K562 (cell line): Measurements from ENCODE around the gene ATP6V0D1. TPM values are rescaled to one million over a fixed set of nuclear protein-coding genes. Genes with fewer than 3 reads are reported as not detected.

Experiments used
- ARID2 ChIP-seq: fragments of 450-650 bp; IDR thresholded peaks from 2 replicates; pipeline ENCODE4 v1.6.1; 2017; ENCODE audit warnings: antibody characterized with exemption, mild to moderate bottlenecking
- FUS ChIP-seq: fragments of 200-400 bp; formaldehyde crosslinking; optimal IDR thresholded peaks from 2 replicates; pipeline ENCODE3; 2017; ENCODE audit warnings: low read depth, low read length
- HCFC1 ChIP-seq: IDR thresholded peaks from 2 replicates; pipeline ENCODE4 v1.6.1; 2012; ENCODE audit warnings: low read depth, low read length, improper control_type of control experiment
- KDM4B ChIP-seq, 2 experiments: fragments of 450-650 bp in 1 of 2; sonication (generic) in 1 of 2; IDR thresholded peaks; 2 replicates each; pipeline ENCODE4 v1.6.1; 2016 to 2017; ENCODE audit warnings: borderline replicate concordance in 2 of 2, antibody characterized with exemption in 1 of 2, low read depth in 1 of 2, mild to moderate bottlenecking in 1 of 2
- NCOA2 ChIP-seq, 2 experiments: fragments of 450-650 bp; IDR thresholded peaks; 2 replicates each; pipeline ENCODE4 v1.6.1; 2018; ENCODE audit warnings: mild to moderate bottlenecking in 2 of 2, moderate library complexity in 1 of 2; ENCODE audit not compliant: partially characterized antibody in 2 of 2
- RNF2 ChIP-seq: sonication (generic); IDR thresholded peaks from 2 replicates; pipeline ENCODE4 v1.6.1; 2016
- SP2 ChIP-seq: IDR thresholded peaks from 2 replicates; pipeline ENCODE4 v1.6.1; 2011; ENCODE audit warnings: mild to moderate bottlenecking, low read depth, low read length, moderate library complexity; ENCODE audit not compliant: poor library complexity, severe bottlenecking; ENCODE audit errors: extremely low read depth
- TEAD1 ChIP-seq, 2 experiments: fragments of 450-650 bp in 1 of 2; sonication (generic) in 1 of 2; formaldehyde crosslinking; IDR thresholded peaks; 2 replicates each; pipeline versions ENCODE4 v1.4.0 to v1.8.0; 2020 to 2022; ENCODE audit warnings: mild to moderate bottlenecking in 2 of 2, missing genetic modification reagents in 1 of 2
- XRCC4 ChIP-seq: IDR thresholded peaks from one replicate; pipeline ENCODE4 v1.6.1; 2011; ENCODE audit not compliant: insufficient read depth, insufficient read length; ENCODE audit errors: extremely low read depth
- ZNF197 ChIP-seq: fragments of 200-800 bp; sonication (Bioruptor generic); IDR thresholded peaks from 2 replicates; pipeline ENCODE4 v1.6.1; 2016; ENCODE audit warnings: low read depth, missing genetic modification characterization, missing compliant biosample characterization
- ZNF224 ChIP-seq: sonication (generic); formaldehyde crosslinking; IDR thresholded peaks from 2 replicates; pipeline ENCODE4 v1.8.0; 2022; ENCODE audit warnings: mild to moderate bottlenecking, missing genetic modification reagents
- ZNF232 ChIP-seq: sonication (generic); formaldehyde crosslinking; IDR thresholded peaks from 2 replicates; pipeline ENCODE4 v1.8.0; 2022; ENCODE audit warnings: mild to moderate bottlenecking, missing genetic modification reagents
- ZNF263 ChIP-seq: sonication (generic); formaldehyde crosslinking; IDR thresholded peaks from 2 replicates; pipeline ENCODE4 v1.8.0; 2022; ENCODE audit warnings: mild to moderate bottlenecking, missing genetic modification reagents, borderline replicate concordance
- ZNF695 ChIP-seq: fragments of 450-650 bp; formaldehyde crosslinking; IDR thresholded peaks from 2 replicates; pipeline ENCODE4 v1.4.0; 2020; ENCODE audit warnings: mild to moderate bottlenecking, moderate library complexity
- ZNF696 ChIP-seq: fragments of 250-450 bp; sonication (Bioruptor Pico); conservative IDR thresholded peaks from 2 replicates; pipeline ENCODE4 v1.4.0; 2020; ENCODE audit warnings: mild to moderate bottlenecking, moderate library complexity
- polyA plus RNA-seq, 8 experiments: library from polyadenylated mRNA; depleted of rRNA in 4 of 8; stranded (reverse) in 5 of 8; unstranded in 3 of 8; fragments of >200 nt; fragmentation: Nextera tagmentation in 2 of 8; fragmentation: Illumina TruSeq in 1 of 8; extraction: Ambion mirVana in 2 of 8; extraction: Trizol in 1 of 8; gene quantifications; 2 replicates each; pipeline versions ENCODE4 v1.2.1 to v1.2.3, GENCODE V29; 2011 to 2014; ENCODE audit warnings: inconsistent platforms in 1 of 8, missing spikeins in 1 of 8
- total RNA-seq, 7 experiments: library from RNA; depleted of rRNA in 6 of 7; stranded (reverse); fragments of >200 nt in 6 of 7; fragmentation: Illumina TruSeq in 2 of 7; extraction: Trizol in 2 of 7; gene quantifications; 2 replicates each; pipeline versions ENCODE4 v1.2.1 to v1.2.3, GENCODE V29; 2011 to 2021; ENCODE audit warnings: low replicate concordance in 1 of 7
- TF ChIP-seq, protein P1 (sequence below): fragments of 250-450 bp; sonication (Bioruptor Pico); IDR thresholded peaks from 2 replicates; pipeline ENCODE4 v1.5.0; 2022; ENCODE audit warnings: mild to moderate bottlenecking
- TF ChIP-seq, protein P2 (sequence below): fragments of 450-650 bp; formaldehyde crosslinking; IDR thresholded peaks from 2 replicates; pipeline ENCODE4 v1.4.0; 2020; ENCODE audit warnings: mild to moderate bottlenecking
- TF ChIP-seq, protein P3 (sequence below): fragments of 250-450 bp; sonication (Bioruptor Pico); IDR thresholded peaks from 2 replicates; pipeline ENCODE4 v1.6.1; 2021; ENCODE audit warnings: mild to moderate bottlenecking
- TF ChIP-seq, protein P4 (sequence below): fragments of 250-450 bp; sonication (Bioruptor Pico); IDR thresholded peaks from 2 replicates; pipeline ENCODE4 v1.4.0; 2020; ENCODE audit warnings: mild to moderate bottlenecking, moderate library complexity
- TF ChIP-seq, protein P5 (sequence below): sonication (generic); formaldehyde crosslinking; IDR thresholded peaks from 2 replicates; pipeline ENCODE4 v1.8.0; 2022; ENCODE audit warnings: mild to moderate bottlenecking, missing genetic modification reagents, borderline replicate concordance

ATP6V0D1 gene
- total and polyA plus RNA-seq, 9 of the 15 experiments (the other 6 are each of a cell fraction or from before 2014, with no cell fraction given), result 23.2 to 69.7 (median 45.6) TPM

DNA sequence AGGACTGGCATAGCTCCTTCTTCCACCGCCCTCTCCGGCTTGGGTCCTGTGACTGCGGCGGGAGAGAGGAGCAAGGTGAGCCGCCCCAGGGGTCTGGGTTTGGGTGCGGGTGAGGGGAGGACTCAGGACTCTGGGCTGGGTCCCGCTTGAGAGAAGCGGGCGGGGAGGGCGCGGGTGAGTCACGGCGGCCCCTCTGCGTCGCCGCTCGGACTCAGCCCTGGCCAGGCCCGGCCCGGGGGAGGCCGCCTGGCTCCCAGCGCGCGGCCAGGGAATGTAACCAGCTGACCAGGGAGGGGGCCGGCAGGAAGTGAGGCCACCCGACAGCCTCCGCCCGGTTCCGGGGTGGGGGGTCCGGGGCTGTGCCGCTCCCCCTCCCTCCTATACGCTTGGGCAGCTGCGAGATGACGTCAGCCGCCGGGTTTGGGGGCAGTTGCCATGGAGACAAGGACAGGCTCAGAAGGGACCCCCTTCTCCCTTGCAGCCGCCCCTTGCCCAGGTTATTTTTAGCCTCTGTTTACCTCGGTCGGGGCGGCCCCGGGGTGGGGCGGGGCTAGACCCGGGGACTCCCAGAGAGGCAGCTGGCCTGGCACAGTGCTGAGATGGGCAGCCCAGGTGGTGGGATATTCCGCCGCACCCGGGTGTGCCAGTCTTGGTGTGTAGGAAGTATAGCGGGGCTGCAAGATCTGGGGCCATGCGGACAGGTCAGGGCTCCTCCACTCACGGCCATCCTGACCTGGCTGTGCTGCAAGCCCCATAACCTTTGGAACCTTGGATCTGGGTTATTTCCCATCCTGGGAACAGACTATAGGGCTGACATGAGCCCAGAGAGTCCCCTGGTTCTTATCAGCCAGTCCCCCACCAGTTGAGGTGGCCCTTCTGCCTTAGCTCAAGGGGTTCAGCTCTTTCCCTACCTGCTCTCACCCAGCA lies 49.3 kb upstream of the ATP6V0D1 start (continued):
- TF ChIP-seq, protein P1, sequence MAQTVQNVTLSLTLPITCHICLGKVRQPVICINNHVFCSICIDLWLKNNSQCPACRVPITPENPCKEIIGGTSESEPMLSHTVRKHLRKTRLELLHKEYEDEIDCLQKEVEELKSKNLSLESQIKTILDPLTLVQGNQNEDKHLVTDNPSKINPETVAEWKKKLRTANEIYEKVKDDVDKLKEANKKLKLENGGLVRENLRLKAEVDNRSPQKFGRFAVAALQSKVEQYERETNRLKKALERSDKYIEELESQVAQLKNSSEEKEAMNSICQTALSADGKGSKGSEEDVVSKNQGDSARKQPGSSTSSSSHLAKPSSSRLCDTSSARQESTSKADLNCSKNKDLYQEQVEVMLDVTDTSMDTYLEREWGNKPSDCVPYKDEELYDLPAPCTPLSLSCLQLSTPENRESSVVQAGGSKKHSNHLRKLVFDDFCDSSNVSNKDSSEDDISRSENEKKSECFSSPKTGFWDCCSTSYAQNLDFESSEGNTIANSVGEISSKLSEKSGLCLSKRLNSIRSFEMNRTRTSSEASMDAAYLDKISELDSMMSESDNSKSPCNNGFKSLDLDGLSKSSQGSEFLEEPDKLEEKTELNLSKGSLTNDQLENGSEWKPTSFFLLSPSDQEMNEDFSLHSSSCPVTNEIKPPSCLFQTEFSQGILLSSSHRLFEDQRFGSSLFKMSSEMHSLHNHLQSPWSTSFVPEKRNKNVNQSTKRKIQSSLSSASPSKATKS (CRISPR knock-in tag), result no peak
- 0 out of 4 replicates have a peak, but pooled peaks of 1 of the 2 experiments have one; percentile 28 for TF ChIP-seq TEAD1 (CRISPR knock-in tag; IDR thresholded peaks at IDR 0.05)
- no peak for TF ChIP-seq SP2
- no peak for TF ChIP-seq ZNF696 (CRISPR knock-in tag)
- no peak for TF ChIP-seq HCFC1
- peak; percentile 74 for TF ChIP-seq ZNF263 (CRISPR knock-in tag)
- no peak for TF ChIP-seq ZNF695 (CRISPR knock-in tag)
- TF ChIP-seq RNF2, result no peak
- no peak for TF ChIP-seq KDM4B (IDR thresholded peaks at IDR 0.05; ENCODE audit: borderline replicate concordance in 2 of 2, low read depth in 1 of 2)
- no peak for TF ChIP-seq ZNF224 (CRISPR knock-in tag)
- TF ChIP-seq ARID2, result no peak
- no peak for TF ChIP-seq FUS
- TF ChIP-seq ZNF232 (CRISPR knock-in tag), result no peak
- TF ChIP-seq, protein P2, sequence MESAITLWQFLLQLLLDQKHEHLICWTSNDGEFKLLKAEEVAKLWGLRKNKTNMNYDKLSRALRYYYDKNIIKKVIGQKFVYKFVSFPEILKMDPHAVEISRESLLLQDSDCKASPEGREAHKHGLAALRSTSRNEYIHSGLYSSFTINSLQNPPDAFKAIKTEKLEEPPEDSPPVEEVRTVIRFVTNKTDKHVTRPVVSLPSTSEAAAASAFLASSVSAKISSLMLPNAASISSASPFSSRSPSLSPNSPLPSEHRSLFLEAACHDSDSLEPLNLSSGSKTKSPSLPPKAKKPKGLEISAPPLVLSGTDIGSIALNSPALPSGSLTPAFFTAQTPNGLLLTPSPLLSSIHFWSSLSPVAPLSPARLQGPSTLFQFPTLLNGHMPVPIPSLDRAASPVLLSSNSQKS (CRISPR knock-in tag), result no peak
- no peak for TF ChIP-seq NCOA2 (IDR thresholded peaks at IDR 0.05; ENCODE audit: partially characterized antibody in 2 of 2)
- TF ChIP-seq, protein P3, sequence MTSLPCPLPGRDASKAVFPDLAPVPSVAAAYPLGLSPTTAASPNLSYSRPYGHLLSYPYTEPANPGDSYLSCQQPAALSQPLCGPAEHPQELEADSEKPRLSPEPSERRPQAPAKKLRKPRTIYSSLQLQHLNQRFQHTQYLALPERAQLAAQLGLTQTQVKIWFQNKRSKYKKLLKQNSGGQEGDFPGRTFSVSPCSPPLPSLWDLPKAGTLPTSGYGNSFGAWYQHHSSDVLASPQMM, result no peak
- TF ChIP-seq ZNF197 (CRISPR knock-in tag), result no peak
- TF ChIP-seq XRCC4, result no peak
- TF ChIP-seq, protein P4, sequence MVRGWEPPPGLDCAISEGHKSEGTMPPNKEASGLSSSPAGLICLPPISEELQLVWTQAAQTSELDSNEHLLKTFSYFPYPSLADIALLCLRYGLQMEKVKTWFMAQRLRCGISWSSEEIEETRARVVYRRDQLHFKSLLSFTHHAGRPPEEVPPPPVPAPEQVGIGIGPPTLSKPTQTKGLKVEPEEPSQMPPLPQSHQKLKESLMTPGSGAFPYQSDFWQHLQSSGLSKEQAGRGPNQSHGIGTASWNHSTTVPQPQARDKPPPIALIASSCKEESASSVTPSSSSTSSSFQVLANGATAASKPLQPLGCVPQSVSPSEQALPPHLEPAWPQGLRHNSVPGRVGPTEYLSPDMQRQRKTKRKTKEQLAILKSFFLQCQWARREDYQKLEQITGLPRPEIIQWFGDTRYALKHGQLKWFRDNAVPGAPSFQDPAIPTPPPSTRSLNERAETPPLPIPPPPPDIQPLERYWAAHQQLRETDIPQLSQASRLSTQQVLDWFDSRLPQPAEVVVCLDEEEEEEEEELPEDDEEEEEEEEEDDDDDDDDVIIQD, result no peak
- TF ChIP-seq, protein P5, sequence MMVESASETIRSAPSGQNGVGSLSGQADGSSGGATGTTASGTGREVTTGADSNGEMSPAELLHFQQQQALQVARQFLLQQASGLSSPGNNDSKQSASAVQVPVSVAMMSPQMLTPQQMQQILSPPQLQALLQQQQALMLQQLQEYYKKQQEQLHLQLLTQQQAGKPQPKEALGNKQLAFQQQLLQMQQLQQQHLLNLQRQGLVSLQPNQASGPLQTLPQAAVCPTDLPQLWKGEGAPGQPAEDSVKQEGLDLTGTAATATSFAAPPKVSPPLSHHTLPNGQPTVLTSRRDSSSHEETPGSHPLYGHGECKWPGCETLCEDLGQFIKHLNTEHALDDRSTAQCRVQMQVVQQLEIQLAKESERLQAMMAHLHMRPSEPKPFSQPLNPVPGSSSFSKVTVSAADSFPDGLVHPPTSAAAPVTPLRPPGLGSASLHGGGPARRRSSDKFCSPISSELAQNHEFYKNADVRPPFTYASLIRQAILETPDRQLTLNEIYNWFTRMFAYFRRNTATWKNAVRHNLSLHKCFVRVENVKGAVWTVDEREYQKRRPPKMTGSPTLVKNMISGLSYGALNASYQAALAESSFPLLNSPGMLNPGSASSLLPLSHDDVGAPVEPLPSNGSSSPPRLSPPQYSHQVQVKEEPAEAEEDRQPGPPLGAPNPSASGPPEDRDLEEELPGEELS (CRISPR knock-in tag), result 0 out of 2 replicates have a peak, but pooled peaks have one; percentile 66
